Mesothelial cell of epicardium (in vitro differentiated cells): ENCODE data around the gene CDKAL1. TPM values are rescaled to one million over a fixed set of nuclear protein-coding genes. Genes with fewer than 3 reads are reported as not detected.
"Not testable (repeated sequence)": the region's sequence is repeated elsewhere in the genome, so short reads cannot be mapped to it uniquely, and the experiment has no call there.

Experiments used
- DNase-seq, 2 experiments: peaks; one replicate each; pipeline ENCODE4 v3.0.0; 2021; ENCODE audit warnings: low spot score in 2 of 2; ENCODE audit not compliant: unreplicated experiment in 2 of 2
- H3K27ac Mint-ChIP-seq: 2 replicates; pipeline ENCODE4 v1.8.0; 2021; ENCODE audit warnings: mixed read lengths
- H3K27me3 Mint-ChIP-seq: 2 replicates; pipeline ENCODE4 v1.8.0; 2021; ENCODE audit warnings: low read depth, mixed read lengths
- H3K36me3 Mint-ChIP-seq: 2 replicates; pipeline ENCODE4 v1.8.0; 2021; ENCODE audit warnings: mixed read lengths
- H3K4me1 Mint-ChIP-seq: 2 replicates; pipeline ENCODE4 v1.8.0; 2021; ENCODE audit warnings: mixed read lengths
- H3K4me3 Mint-ChIP-seq: 2 replicates; pipeline ENCODE4 v1.8.0; 2021; ENCODE audit warnings: mild to moderate bottlenecking, moderate library complexity, mixed read lengths
- H3K9me3 Mint-ChIP-seq: 2 replicates; pipeline ENCODE4 v1.8.0; 2021; ENCODE audit warnings: mixed read lengths
- CTCF ChIP-seq: fragments of 200-600 bp; sonication (generic); IDR thresholded peaks from one replicate; pipeline ENCODE4 v1.5.0; 2021; ENCODE audit warnings: antibody characterized with exemption; ENCODE audit not compliant: unreplicated experiment
- total RNA-seq: library from RNA; stranded (reverse); gene quantifications from 3 replicates; pipeline ENCODE4 v1.2.1, GENCODE V29; 2021

Gene CDKAL1
- total RNA-seq, 1 donor from 2014 or later, result 22.6 TPM

GRCh38 chr6:20581070-20581469 lies 46.8 kb downstream of the CDKAL1 start:
- no peak for TF ChIP-seq CTCF
- Mint-ChIP-seq H3K36me3 (peaks cover 3% of the 10 kb centered on the region), H3K4me3 (no peak overlapping the region), H3K9me3 (no peaks in the 10 kb centered on the region), H3K27me3 (no peaks in the 10 kb centered on the region), H3K4me1 (peaks cover 49% of the 10 kb centered on the region), H3K27ac (no peak overlapping the region)
- DNase-seq, result no peak

- Mint-ChIP-seq H3K36me3 (peaks cover 3% of the 10 kb centered on the region), H3K4me3 (no peak overlapping the region), H3K9me3 (no peaks in the 10 kb centered on the region), H3K4me1 (peaks cover 37% of the 10 kb centered on the region), H3K27me3 (no peaks in the 10 kb centered on the region), H3K27ac (peak overlapping the region; percentile 75)
- no peak for TF ChIP-seq CTCF
- no peak for DNase-seq
Observed at GRCh38 chr6:20582586-20583443, 48.6 kb downstream of the CDKAL1 start.

- Mint-ChIP-seq H3K4me1 (peaks cover 39% of the 10 kb centered on the region), H3K4me3 (no peak overlapping the region), H3K27me3 (no peaks in the 10 kb centered on the region), H3K9me3 (no peaks in the 10 kb centered on the region), H3K27ac (peak overlapping the region; percentile 75), H3K36me3 (peaks cover 3% of the 10 kb centered on the region)
- TF ChIP-seq CTCF, result no peak
- DNase-seq, result no peak
Observed at GRCh38 chr6:20583444-20583800, 49.2 kb downstream of the CDKAL1 start.

- peaks cover 46% of the 10 kb centered on the region for H3K4me1 Mint-ChIP-seq
- H3K27me3 Mint-ChIP-seq, result no peaks in the 10 kb centered on the region
- no peaks in the 10 kb centered on the region for H3K9me3 Mint-ChIP-seq
- H3K36me3 Mint-ChIP-seq, result peaks cover 3% of the 10 kb centered on the region
- no peak overlapping the region for H3K4me3 Mint-ChIP-seq
- peak overlapping the region; percentile 90 for H3K27ac Mint-ChIP-seq
- no peak for TF ChIP-seq CTCF
- DNase-seq, result no peak
Observed at GRCh38 chr6:20584100-20584731, 50.0 kb downstream of the CDKAL1 start.

GRCh38 chr6:20589266-20589665 lies 55.0 kb downstream of the CDKAL1 start:
- Mint-ChIP-seq H3K27me3 (no peaks in the 10 kb centered on the region), H3K27ac (peak overlapping the region; percentile 64), H3K9me3 (peaks cover 19% of the 10 kb centered on the region), H3K4me3 (no peak overlapping the region), H3K4me1 (peaks cover 29% of the 10 kb centered on the region), H3K36me3 (peaks cover 35% of the 10 kb centered on the region)
- no peak for TF ChIP-seq CTCF
- no peak for DNase-seq

GRCh38 chr6:20590476-20590875 lies 56.2 kb downstream of the CDKAL1 start:
- H3K36me3 Mint-ChIP-seq, result peaks cover 45% of the 10 kb centered on the region
- H3K9me3 Mint-ChIP-seq, result peaks cover 28% of the 10 kb centered on the region
- DNase-seq, result not testable (repeated sequence)

GRCh38 chr6:20594299-20594853 lies 60.1 kb downstream of the CDKAL1 start:
- not testable (repeated sequence) for H3K4me3 Mint-ChIP-seq, H3K4me1 Mint-ChIP-seq, H3K27ac Mint-ChIP-seq, DNase-seq, H3K27me3 Mint-ChIP-seq
- Mint-ChIP-seq H3K36me3 (peaks cover 52% of the 10 kb centered on the region), H3K9me3 (peaks cover 31% of the 10 kb centered on the region)

More at GRCh38 chr6:20590476-20590875, 56.2 kb downstream of the CDKAL1 start:
- H3K4me1 Mint-ChIP-seq, result peaks cover 20% of the 10 kb centered on the region
- not testable (repeated sequence) for H3K27ac Mint-ChIP-seq, H3K27me3 Mint-ChIP-seq, H3K4me3 Mint-ChIP-seq
